A549 (cell line): ENCODE measurements around the gene SGIP1.

Experiments used
- POLR2A ChIP-seq: IDR thresholded peaks from 2 replicates; pipeline ENCODE4 v1.6.1; 2012; ENCODE audit warnings: mild to moderate bottlenecking, low read length
- RFX5 ChIP-seq: fragments of 450-650 bp; IDR thresholded peaks from 2 replicates; pipeline ENCODE4 v1.7.1; 2014; ENCODE audit warnings: antibody characterized with exemption, mild to moderate bottlenecking, moderate library complexity
- RNF2 ChIP-seq: fragments of 200-600 bp; sonication (generic); IDR thresholded peaks from 2 replicates; pipeline ENCODE4 v1.6.1; 2016; ENCODE audit warnings: low read depth, mild to moderate bottlenecking, antibody characterized with exemption, moderate library complexity, borderline replicate concordance
- TF ChIP-seq, protein P1 (sequence below): fragments of >200 bp; sonication (Bioruptor Twin); formaldehyde crosslinking; IDR thresholded peaks from 3 replicates; pipeline ENCODE4 v1.5.1; 2016

DNA sequence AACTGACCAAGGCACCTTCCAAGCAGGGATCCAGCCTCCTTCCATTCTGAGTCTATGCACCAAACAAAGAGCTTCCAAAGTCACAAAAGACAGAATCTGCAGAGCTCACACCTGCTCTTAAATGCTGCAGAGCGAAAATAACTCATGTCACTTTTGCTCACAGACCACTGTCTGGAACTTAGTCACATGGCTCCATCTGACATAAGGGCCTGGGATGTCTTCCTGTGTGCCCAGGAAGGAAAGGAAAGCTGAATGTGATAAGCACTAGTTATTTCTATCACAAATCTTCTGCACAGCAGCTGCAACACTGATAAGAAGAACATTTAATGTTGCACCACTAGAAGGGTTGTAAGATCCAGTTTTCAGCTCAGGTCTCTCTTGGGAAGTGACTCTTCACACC lies 39.5 kb upstream of the SGIP1 start:
- TF ChIP-seq RNF2, result no peak
- TF ChIP-seq, protein P1, sequence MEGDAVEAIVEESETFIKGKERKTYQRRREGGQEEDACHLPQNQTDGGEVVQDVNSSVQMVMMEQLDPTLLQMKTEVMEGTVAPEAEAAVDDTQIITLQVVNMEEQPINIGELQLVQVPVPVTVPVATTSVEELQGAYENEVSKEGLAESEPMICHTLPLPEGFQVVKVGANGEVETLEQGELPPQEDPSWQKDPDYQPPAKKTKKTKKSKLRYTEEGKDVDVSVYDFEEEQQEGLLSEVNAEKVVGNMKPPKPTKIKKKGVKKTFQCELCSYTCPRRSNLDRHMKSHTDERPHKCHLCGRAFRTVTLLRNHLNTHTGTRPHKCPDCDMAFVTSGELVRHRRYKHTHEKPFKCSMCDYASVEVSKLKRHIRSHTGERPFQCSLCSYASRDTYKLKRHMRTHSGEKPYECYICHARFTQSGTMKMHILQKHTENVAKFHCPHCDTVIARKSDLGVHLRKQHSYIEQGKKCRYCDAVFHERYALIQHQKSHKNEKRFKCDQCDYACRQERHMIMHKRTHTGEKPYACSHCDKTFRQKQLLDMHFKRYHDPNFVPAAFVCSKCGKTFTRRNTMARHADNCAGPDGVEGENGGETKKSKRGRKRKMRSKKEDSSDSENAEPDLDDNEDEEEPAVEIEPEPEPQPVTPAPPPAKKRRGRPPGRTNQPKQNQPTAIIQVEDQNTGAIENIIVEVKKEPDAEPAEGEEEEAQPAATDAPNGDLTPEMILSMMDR, result no peak
- TF ChIP-seq POLR2A, result no peak
- no peak for TF ChIP-seq RFX5
